DND-41 (cell line): Measurements from ENCODE around the gene SOX30.

ENCODE experiments used
- CTCF ChIP-seq: IDR thresholded peaks from 2 replicates; pipeline ENCODE4 v1.5.1; 2012; ENCODE audit warnings: borderline replicate concordance, low read length, moderate library complexity, mild to moderate bottlenecking; ENCODE audit not compliant: poor library complexity, severe bottlenecking; ENCODE audit errors: extremely low read depth
- EZH2 ChIP-seq: IDR thresholded peaks from 3 replicates; pipeline ENCODE4 v1.6.1; 2012; ENCODE audit warnings: borderline replicate concordance, low read depth, mild to moderate bottlenecking, moderate library complexity, low read length, inconsistent platforms; ENCODE audit not compliant: severe bottlenecking

GRCh38 chr5:157611571-157612476, 40.4 kb downstream of the SOX30 start:
- TF ChIP-seq CTCF (no peak), EZH2 (no peak)
